ENCODE data around the gene GSDME.

The GSDME gene

DNA sequence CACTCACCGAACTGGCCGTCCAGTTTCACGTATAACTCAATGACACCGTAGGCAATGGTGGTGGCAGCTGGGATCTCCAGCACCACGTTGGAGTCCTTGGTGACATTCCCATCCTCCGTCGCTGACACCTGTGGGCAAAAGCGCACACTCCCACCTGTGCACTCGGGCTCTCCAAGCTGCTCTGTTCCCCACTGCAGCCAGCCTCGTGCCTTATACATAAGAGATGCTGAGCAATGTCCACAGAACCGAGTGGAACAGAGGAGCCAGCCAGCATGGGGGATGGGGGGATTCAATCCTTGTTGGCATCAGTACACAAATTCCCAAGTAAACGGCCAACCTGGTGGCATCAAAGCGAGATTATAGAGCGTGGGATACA is 40.0 kb downstream of the GSDME start:
- Histone ChIP-seq H3K4me3 (ENCODE audit: low read depth, low read length) (no peak overlapping the region), H3K23ac (ENCODE audit: low read length) (no peak overlapping the region), H3K27me3 (ENCODE audit: insufficient read depth, low read length) (no peaks in the 10 kb centered on the region), H3K36me3 (ENCODE audit: control insufficient read depth in 1 of 2, insufficient read depth in 2 of 2, low read length in 2 of 2) (peaks cover 0 to 4% of the 10 kb centered on the region in 2 experiments), H2AFZ (ENCODE audit: insufficient read depth, low read length, poor library complexity) (no peak overlapping the region), H2BK12ac (ENCODE audit: low read length) (no peak overlapping the region), H4K91ac (ENCODE audit: low read depth, low read length) (no peak overlapping the region), H3K4ac (ENCODE audit: low read depth, low read length) (no peak overlapping the region), H3K9me3 (ENCODE audit: insufficient read depth, low read depth, low read length) (peaks cover 4% of the 10 kb centered on the region), H3K27ac (ENCODE audit: low read depth, low read length) (no peak overlapping the region), H3K18ac (ENCODE audit: low read length) (no peak overlapping the region), H3K4me2 (ENCODE audit: low read length) (no peak overlapping the region), H3K4me1 (ENCODE audit: control insufficient read depth in 1 of 2, insufficient read depth in 2 of 2, low read length in 2 of 2) (no peaks in the 10 kb centered on the region), H2BK5ac (ENCODE audit: low read depth, low read length, poor library complexity) (no peak overlapping the region), H4K12ac (ENCODE audit: low read depth, low read length) (no peak overlapping the region), H2AK5ac (ENCODE audit: low read length) (no peak overlapping the region), H3K9ac (ENCODE audit: low read length) (no peak overlapping the region), H3K14ac (ENCODE audit: low read length) (no peak overlapping the region), H3K79me1 (ENCODE audit: low read length) (no peaks in the 10 kb centered on the region), H2BK120ac (ENCODE audit: insufficient read depth, low read length, poor library complexity) (no peak overlapping the region), H3K79me2 (ENCODE audit: control insufficient read depth, insufficient read depth, low read length, poor library complexity) (no peaks in the 10 kb centered on the region), H4K8ac (ENCODE audit: low read depth, low read length) (no peak overlapping the region)
- DNase-seq = no peak
- WGBS (ENCODE audit: extremely low coverage, insufficient coverage, insufficient read length) = no CpG with 5 or more reads among the region's 14 CpGs

DNA sequence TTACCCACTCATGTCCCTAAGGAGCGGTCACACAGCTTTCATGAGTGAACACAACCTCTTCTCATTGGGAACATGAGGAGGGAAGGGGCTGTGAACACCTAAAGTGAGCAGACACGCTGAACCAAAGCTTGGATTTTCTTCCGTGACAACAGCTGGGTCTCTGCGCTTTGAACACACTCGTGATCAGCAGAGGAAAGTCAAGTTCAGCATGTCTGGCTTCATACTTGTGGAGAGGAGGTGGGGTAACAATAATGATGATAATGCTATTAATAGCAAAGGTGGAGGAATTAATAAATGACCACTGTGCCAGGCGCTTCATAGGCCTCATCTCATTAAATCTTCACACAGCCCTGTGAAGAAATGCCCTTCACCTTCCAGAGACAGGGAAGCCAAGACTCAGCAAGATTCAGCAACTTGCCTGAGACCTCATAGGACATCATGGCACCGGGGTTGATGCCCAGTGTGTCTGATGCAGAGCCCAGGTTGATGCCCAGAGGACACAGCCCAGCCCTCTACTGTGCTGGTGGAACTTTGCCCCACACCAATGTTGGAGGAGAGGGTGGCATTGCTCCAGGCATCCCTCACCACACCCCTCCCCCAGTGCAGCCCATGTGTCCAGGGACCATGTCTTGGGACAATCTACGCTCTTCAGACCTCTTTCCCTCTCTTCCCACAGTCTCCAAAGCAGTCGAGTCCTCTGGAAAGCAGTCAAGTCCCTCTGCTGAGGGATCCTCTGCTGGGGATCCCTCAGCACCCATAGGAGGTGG is 40.6 kb downstream of the GSDME start:
- Histone ChIP-seq H3K23ac (ENCODE audit: low read length) (no peak overlapping the region), H3K79me1 (ENCODE audit: low read length) (no peaks in the 10 kb centered on the region), H3K79me2 (ENCODE audit: control insufficient read depth, insufficient read depth, low read length, poor library complexity) (no peaks in the 10 kb centered on the region), H2AK5ac (ENCODE audit: low read length) (no peak overlapping the region), H3K27me3 (ENCODE audit: insufficient read depth, low read length) (no peaks in the 10 kb centered on the region), H3K18ac (ENCODE audit: low read length) (no peak overlapping the region), H2AFZ (ENCODE audit: insufficient read depth, low read length, poor library complexity) (no peak overlapping the region), H3K14ac (ENCODE audit: low read length) (no peak overlapping the region), H3K4me3 (ENCODE audit: low read depth, low read length) (no peak overlapping the region), H3K36me3 (ENCODE audit: control insufficient read depth in 1 of 2, insufficient read depth in 2 of 2, low read length in 2 of 2) (peaks cover 0 to 4% of the 10 kb centered on the region in 2 experiments), H3K4ac (ENCODE audit: low read depth, low read length) (no peak overlapping the region), H3K9ac (ENCODE audit: low read length) (no peak overlapping the region), H3K27ac (ENCODE audit: low read depth, low read length) (no peak overlapping the region), H4K91ac (ENCODE audit: low read depth, low read length) (no peak overlapping the region), H4K8ac (ENCODE audit: low read depth, low read length) (no peak overlapping the region), H2BK12ac (ENCODE audit: low read length) (no peak overlapping the region), H2BK5ac (ENCODE audit: low read depth, low read length, poor library complexity) (no peak overlapping the region), H4K12ac (ENCODE audit: low read depth, low read length) (no peak overlapping the region), H3K4me1 (ENCODE audit: control insufficient read depth in 1 of 2, insufficient read depth in 2 of 2, low read length in 2 of 2) (no peaks in the 10 kb centered on the region), H3K9me3 (ENCODE audit: insufficient read depth, low read depth, low read length) (peaks cover 4% of the 10 kb centered on the region), H3K4me2 (ENCODE audit: low read length) (no peak overlapping the region), H2BK120ac (ENCODE audit: insufficient read depth, low read length, poor library complexity) (no peak overlapping the region)
- DNase-seq = no peak
- WGBS (ENCODE audit: extremely low coverage, insufficient coverage, insufficient read length) = no CpG with 5 or more reads among the region's 9 CpGs

DNA sequence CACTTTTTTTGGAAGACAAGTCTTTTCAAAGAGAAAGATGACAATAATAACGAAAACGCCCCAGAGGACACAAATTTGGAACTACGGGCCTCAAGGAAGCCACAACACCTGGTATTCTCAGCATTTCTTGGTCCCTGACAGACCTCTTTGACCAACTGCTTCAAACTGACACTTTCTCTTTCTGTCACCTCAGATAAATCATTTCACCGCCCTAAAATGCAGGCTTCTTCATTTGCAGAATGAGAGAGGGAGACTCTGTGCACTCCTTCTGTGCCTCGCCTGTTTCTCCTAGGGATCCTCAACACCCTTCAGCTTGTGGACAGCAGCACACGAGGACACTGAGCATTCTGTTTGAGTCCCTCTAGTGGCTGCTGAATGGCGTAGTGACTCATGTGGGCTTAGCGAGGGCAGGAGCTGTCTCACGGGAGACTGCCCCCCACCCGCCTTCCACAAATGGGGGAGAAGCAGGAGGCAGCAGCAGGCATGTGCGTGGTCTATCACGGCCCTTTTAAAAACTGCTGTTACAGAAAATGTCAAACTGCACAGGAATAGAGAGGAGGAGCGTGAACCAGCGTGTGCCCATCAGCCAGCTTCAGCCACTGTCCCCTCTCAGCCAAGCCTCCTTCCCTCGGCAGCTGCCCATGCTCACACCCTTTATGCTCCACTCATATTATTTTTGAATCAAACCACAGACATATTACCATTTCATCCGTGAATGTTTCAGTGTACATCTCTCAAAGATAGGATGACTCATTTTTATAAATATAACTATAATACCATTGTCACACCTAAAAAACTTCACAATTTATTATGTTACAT is 41.4 kb downstream of the GSDME start:
- H3K36me3 ChIP-seq (ENCODE audit: control insufficient read depth in 1 of 2, insufficient read depth in 2 of 2, low read length in 2 of 2) = peaks cover 0 to 4% of the 10 kb centered on the region in 2 experiments
- peak in 1 of 2 donors; percentile 36 for DNase-seq
- no CpG with 5 or more reads among the region's 16 CpGs for WGBS (ENCODE audit: extremely low coverage, insufficient coverage, insufficient read length)

DNA sequence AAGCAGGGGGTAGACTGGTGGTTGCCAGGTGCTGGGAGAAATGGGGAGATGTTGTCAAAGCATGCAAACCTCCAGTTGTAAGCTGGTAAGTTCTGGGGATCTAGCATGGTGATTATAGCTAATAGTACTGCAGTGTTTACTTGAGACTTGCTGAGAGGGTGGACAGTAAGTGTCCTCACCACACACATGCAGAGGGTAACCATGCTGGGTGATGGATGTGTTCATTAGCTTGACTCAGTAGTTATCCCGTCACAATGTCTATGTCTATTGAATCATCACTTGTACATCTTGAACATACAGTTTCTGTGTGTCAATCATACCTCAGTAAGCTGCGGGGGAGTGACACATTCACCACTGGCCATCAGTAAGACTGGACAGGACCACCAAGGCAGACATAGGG is 42.1 kb downstream of the GSDME start:
- no CpG with 5 or more reads among the region's 2 CpGs for WGBS (ENCODE audit: extremely low coverage, insufficient coverage, insufficient read length)
- H3K4me2 ChIP-seq (ENCODE audit: low read length) = no peak overlapping the region
- peaks cover 1 to 4% of the 10 kb centered on the region in 2 experiments for H3K36me3 ChIP-seq (ENCODE audit: control insufficient read depth in 1 of 2, insufficient read depth in 2 of 2, low read length in 2 of 2)
- no peak overlapping the region for H3K4ac ChIP-seq (ENCODE audit: low read depth, low read length)
- no peaks in the 10 kb centered on the region for H3K79me1 ChIP-seq (ENCODE audit: low read length)
- H3K4me1 ChIP-seq (ENCODE audit: control insufficient read depth in 1 of 2, insufficient read depth in 2 of 2, low read length in 2 of 2) = no peaks in the 10 kb centered on the region
- no peak overlapping the region for H2AK5ac ChIP-seq (ENCODE audit: low read length)
- H2BK5ac ChIP-seq (ENCODE audit: low read depth, low read length, poor library complexity) = no peak overlapping the region
- H4K12ac ChIP-seq (ENCODE audit: low read depth, low read length) = no peak overlapping the region
- H3K18ac ChIP-seq (ENCODE audit: low read length) = no peak overlapping the region
- H2BK12ac ChIP-seq (ENCODE audit: low read length) = no peak overlapping the region
- no peak overlapping the region for H2BK120ac ChIP-seq (ENCODE audit: insufficient read depth, low read length, poor library complexity)
- H3K27ac ChIP-seq (ENCODE audit: low read depth, low read length) = no peak overlapping the region
- no peak for DNase-seq
- no peaks in the 10 kb centered on the region for H3K27me3 ChIP-seq (ENCODE audit: insufficient read depth, low read length)
- no peaks in the 10 kb centered on the region for H3K79me2 ChIP-seq (ENCODE audit: control insufficient read depth, insufficient read depth, low read length, poor library complexity)
- peaks cover 4% of the 10 kb centered on the region for H3K9me3 ChIP-seq (ENCODE audit: insufficient read depth, low read depth, low read length)
- no peak overlapping the region for H3K4me3 ChIP-seq (ENCODE audit: low read depth, low read length)
- H4K91ac ChIP-seq (ENCODE audit: low read depth, low read length) = no peak overlapping the region
- no peak overlapping the region for H2AFZ ChIP-seq (ENCODE audit: insufficient read depth, low read length, poor library complexity)
- no peak overlapping the region for H3K14ac ChIP-seq (ENCODE audit: low read length)
- no peak overlapping the region for H4K8ac ChIP-seq (ENCODE audit: low read depth, low read length)
- no peak overlapping the region for H3K9ac ChIP-seq (ENCODE audit: low read length)
- no peak overlapping the region for H3K23ac ChIP-seq (ENCODE audit: low read length)

More for the DNA sequence above, 41.4 kb downstream of the GSDME start:
- Histone ChIP-seq H2AFZ (ENCODE audit: insufficient read depth, low read length, poor library complexity) (no peak overlapping the region), H4K8ac (ENCODE audit: low read depth, low read length) (no peak overlapping the region), H3K4me2 (ENCODE audit: low read length) (no peak overlapping the region), H4K91ac (ENCODE audit: low read depth, low read length) (no peak overlapping the region), H3K18ac (ENCODE audit: low read length) (no peak overlapping the region), H3K79me2 (ENCODE audit: control insufficient read depth, insufficient read depth, low read length, poor library complexity) (no peaks in the 10 kb centered on the region), H2BK12ac (ENCODE audit: low read length) (no peak overlapping the region), H2BK120ac (ENCODE audit: insufficient read depth, low read length, poor library complexity) (no peak overlapping the region), H2BK5ac (ENCODE audit: low read depth, low read length, poor library complexity) (no peak overlapping the region), H2AK5ac (ENCODE audit: low read length) (no peak overlapping the region), H3K4me3 (ENCODE audit: low read depth, low read length) (no peak overlapping the region), H3K14ac (ENCODE audit: low read length) (no peak overlapping the region), H3K9ac (ENCODE audit: low read length) (no peak overlapping the region), H3K4me1 (ENCODE audit: control insufficient read depth in 1 of 2, insufficient read depth in 2 of 2, low read length in 2 of 2) (no peaks in the 10 kb centered on the region), H3K9me3 (ENCODE audit: insufficient read depth, low read depth, low read length) (peaks cover 4% of the 10 kb centered on the region), H3K4ac (ENCODE audit: low read depth, low read length) (no peak overlapping the region), H3K79me1 (ENCODE audit: low read length) (no peaks in the 10 kb centered on the region), H3K27ac (ENCODE audit: low read depth, low read length) (no peak overlapping the region), H3K27me3 (ENCODE audit: insufficient read depth, low read length) (no peaks in the 10 kb centered on the region), H4K12ac (ENCODE audit: low read depth, low read length) (no peak overlapping the region), H3K23ac (ENCODE audit: low read length) (no peak overlapping the region)

Data from trophoblast cell (in vitro differentiated cells and primary cell).